ENCODE measurements around the gene ARID3A. TPM values are rescaled to one million over a fixed set of nuclear protein-coding genes. Genes with fewer than 3 reads are reported as not detected.
A peak's percentile ranks its signal among the peaks of the same experiment; 100 is the strongest.

The ARID3A gene
- total and polyA plus RNA-seq, 2 of the 8 experiments (the other 6 are each of a cell fraction or from before 2014, with no cell fraction given): 40.5 to 77.4 TPM

DNA sequence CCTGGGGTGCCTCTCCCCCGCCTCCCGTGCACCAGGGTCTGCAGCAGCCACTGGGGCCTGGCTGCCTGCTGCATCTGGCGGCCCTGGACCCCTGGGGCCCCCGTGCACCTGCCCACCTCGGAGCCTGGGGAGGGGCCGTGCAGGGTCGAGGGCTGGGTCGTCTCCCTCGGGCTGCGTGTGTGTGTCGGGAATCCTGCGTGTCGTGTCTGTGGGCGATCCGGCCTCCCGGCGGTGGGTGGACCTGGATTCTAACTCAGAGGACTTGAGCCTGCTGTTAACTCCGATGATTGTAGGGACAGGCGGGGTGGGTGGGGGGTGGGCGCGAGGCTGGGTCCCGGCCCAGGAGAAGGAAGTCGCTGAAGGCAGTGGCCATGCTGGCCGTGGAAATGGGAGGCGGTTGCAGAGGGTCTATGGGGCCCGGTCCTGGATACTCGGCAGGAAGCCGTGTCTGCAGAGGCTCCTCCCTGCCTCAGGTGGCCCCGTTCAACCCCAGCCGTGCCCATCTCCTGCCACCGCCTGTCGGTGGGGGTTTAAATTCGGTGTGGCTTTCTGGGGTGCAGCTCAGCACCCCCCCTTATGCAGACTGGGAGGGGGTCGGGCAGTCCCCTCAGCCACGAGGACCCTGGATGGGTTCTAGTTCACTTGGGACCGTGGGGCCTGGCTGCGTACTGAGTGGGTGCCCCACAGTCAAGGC, 48.9 kb downstream of the ARID3A start:
- no peak overlapping the region for H2AK5ac ChIP-seq (ENCODE audit: low read depth, low read length)
- CTCF ChIA-PET (ENCODE audit: partially characterized antibody): interaction anchor here (0.7 kb wide), 1 partner anchor 10 kb away, joined by 3 read pairs; no protein-coding TSS in a partner anchor
- no peak for TF ChIP-seq CTBP2 (IDR thresholded peaks at IDR 0.05; ENCODE audit: borderline replicate concordance, insufficient read depth, insufficient read length, low read length)

More for the DNA sequence above, 48.9 kb downstream of the ARID3A start:
- Histone ChIP-seq H3K56ac (replicated peaks; ENCODE audit: insufficient read length, low read depth, low read length) (no peak overlapping the region), H2BK12ac (ENCODE audit: low read depth, low read length) (no peak overlapping the region), H3K9me3 (ENCODE audit: insufficient read depth in 2 of 2, low read depth in 1 of 2, low read length in 1 of 2) (peaks cover 5 to 7% of the 10 kb centered on the region in 2 experiments), H2BK120ac (replicated peaks; ENCODE audit: low read depth, low read length) (no peak overlapping the region), H3K36me3 (ENCODE audit: control insufficient read depth in 2 of 4, insufficient read depth in 4 of 4, low read length in 3 of 4) (peaks cover 2 to 26% (median 14%) of the 10 kb centered on the region in 4 experiments; a peak in 5 of 8 replicates), H2BK5ac (ENCODE audit: low read depth, low read length) (no peak overlapping the region), H2BK15ac (ENCODE audit: low read length) (no peak overlapping the region), H2BK20ac (ENCODE audit: low read length) (no peak overlapping the region), H2AFZ (ENCODE audit: low read length) (no peak overlapping the region), H4K20me1 (replicated peaks in 1 of 2; ENCODE audit: control insufficient read depth in 1 of 2, insufficient read depth in 2 of 2, low read length in 2 of 2) (no peaks in the 10 kb centered on the region), H3K27me3 (replicated peaks in 1 of 4; ENCODE audit: control insufficient read depth in 3 of 4, extremely low read depth in 1 of 4, insufficient read depth in 3 of 4, low read length in 3 of 4) (no peaks in the 10 kb centered on the region), H3K23ac (ENCODE audit: insufficient read length) (no peak overlapping the region), H3K79me2 (ENCODE audit: control insufficient read depth in 1 of 2, insufficient read depth in 2 of 2, low read length in 2 of 2) (no peaks in the 10 kb centered on the region), H3K4me2 (ENCODE audit: insufficient read depth in 1 of 2, low read depth in 2 of 2, low read length in 2 of 2) (no peak overlapping the region), H3K79me1 (ENCODE audit: low read depth, low read length) (no peaks in the 10 kb centered on the region), H4K5ac (ENCODE audit: insufficient read length, low read depth, low read length) (no peak overlapping the region), H3K18ac (ENCODE audit: extremely low read depth, low read length) (peak overlapping the region; percentile 32; the same call in 1 of the 2 replicates), H4K8ac (ENCODE audit: extremely low read depth, insufficient read depth, low read length) (no peak overlapping the region; the same call in 1 of the 2 replicates), H3K27ac (ENCODE audit: low read depth, low read length) (no peak overlapping the region), H3K23me2 (ENCODE audit: low read depth, low read length) (no peaks in the 10 kb centered on the region), H3K4me1 (replicated peaks in 1 of 4; ENCODE audit: control insufficient read depth in 3 of 4, insufficient read depth in 4 of 4, low read length in 3 of 4) (peaks cover 0 to 8% (median 4%) of the 10 kb centered on the region in 4 experiments; a peak in 3 of 7 replicates), H3K9ac (replicated peaks in 1 of 4; ENCODE audit: extremely low read depth in 1 of 4, low read depth in 3 of 4, low read length in 3 of 4) (no peak overlapping the region), H3K4me3 (ENCODE audit: extremely low read depth in 1 of 4, insufficient read depth in 2 of 4, low read depth in 3 of 4, low read length in 4 of 4) (no peak overlapping the region), H3K14ac (ENCODE audit: insufficient read length) (no peak overlapping the region), H3K4ac (replicated peaks; ENCODE audit: insufficient read length, low read depth, low read length) (no peak overlapping the region), H4K91ac (replicated peaks; ENCODE audit: insufficient read length, low read length) (no peak overlapping the region)
- FAIRE-seq (no peak), DNase-seq (ENCODE audit: low read depth in 1 of 2, low spot score in 2 of 2) (no peak)
- POLR2A ChIA-PET (ENCODE audit: partially characterized antibody): interaction anchor here (1.8 kb wide), 1 partner anchor 10 kb away, joined by 6 read pairs; the partner anchor contains the start of gene WDR18
- 90% methylated on average over 24 of the region's 37 CpGs; no CpG with 5 or more reads in 1 of the 2 experiments for WGBS, 2 experiments (ENCODE audit: extremely low coverage in 1 of 2, insufficient coverage in 1 of 2, insufficient read length in 1 of 2, insufficient replicate concordance in 2 of 2, low coverage in 1 of 2, low lambda C conversion rate in 2 of 2, missing lambda C conversion rate in 1 of 2)
